HG02884 (cell line): ENCODE results near the gene CYB561.

ENCODE experiments used
- ATAC-seq: cut with Tn5 transposase; IDR thresholded peaks from one replicate; pipeline ENCODE4 v1.9.1; 2021; ENCODE audit warnings: mild to moderate bottlenecking, moderate library complexity; ENCODE audit not compliant: unreplicated experiment

The CYB561 gene

DNA sequence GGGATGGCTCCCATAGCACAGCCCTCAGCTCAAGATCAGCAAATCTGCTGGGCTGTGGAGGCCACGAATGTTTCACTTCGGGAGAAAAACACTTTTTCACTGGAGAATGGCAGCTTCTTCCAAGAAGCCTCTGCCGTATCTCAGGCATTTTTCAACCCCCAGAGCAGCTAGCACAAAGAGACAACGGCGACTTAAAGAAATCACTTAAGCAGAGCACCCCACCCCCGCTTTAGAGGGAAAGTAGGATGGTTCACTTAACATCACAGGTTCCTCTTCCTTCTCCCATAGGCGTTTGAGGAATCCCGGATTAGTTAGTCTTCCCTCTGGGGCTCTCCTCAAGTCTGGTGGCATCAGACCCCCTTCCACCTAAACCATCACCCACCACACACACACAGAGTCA, 27.6 kb downstream of the CYB561 start:
- no peak for ATAC-seq

GRCh38 chr17:63414222-63414621, 31.9 kb downstream of the CYB561 start:
- ATAC-seq = no peak

DNA sequence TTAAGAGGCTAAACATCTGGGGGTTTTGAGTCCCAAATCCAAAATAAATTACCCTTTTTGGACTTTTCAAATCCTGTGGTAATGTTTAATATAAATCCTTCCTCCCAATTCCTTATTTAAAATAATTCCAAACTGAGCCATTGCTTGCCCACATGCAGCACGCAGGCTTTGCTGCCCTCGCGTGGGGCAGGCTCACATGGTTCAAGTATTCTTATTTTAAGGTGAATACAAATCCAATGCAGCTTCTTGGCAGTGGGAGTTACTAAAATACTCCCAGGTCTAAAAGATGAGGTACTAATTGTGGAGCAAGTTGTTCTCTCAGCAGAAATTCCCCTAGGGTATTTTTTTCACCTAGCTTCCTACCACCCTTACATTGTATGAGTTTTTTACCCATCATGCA, 33.0 kb downstream of the CYB561 start:
- no peak for ATAC-seq

- no peak for ATAC-seq
Observed at GRCh38 chr17:63412234-63412633, 33.9 kb downstream of the CYB561 start.

- ATAC-seq = no peak
Observed at GRCh38 chr17:63407741-63408330, 38.3 kb downstream of the CYB561 start.

GRCh38 chr17:63406689-63407330, 39.3 kb downstream of the CYB561 start:
- no peak for ATAC-seq

DNA sequence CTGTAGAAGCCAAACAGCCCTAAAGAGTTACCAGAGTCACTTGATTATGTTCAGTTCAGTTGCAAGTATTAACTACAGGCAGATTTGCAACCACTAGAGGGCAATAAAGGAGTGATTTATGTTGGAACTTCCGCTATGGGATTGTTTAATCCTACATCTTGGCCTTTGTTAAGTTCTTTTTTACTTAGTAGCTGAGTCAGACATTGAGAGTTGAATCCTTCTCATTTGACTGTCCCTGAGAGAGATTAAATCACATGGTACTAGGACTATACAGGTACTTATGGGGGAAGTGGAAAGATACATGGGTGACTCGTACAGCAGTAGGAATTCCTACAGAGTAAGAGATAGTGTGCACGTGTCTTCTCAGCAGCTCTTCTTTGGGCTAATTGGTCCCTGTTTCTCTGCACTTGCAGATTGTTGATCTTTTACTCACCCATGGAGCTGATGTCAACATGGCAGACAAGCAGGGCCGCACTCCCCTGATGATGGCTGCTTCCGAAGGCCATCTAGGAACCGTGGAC, 40.3 kb downstream of the CYB561 start:
- ATAC-seq = no peak

- ATAC-seq = no peak
Observed at GRCh38 chr17:63405020-63405419, 41.1 kb downstream of the CYB561 start.

DNA sequence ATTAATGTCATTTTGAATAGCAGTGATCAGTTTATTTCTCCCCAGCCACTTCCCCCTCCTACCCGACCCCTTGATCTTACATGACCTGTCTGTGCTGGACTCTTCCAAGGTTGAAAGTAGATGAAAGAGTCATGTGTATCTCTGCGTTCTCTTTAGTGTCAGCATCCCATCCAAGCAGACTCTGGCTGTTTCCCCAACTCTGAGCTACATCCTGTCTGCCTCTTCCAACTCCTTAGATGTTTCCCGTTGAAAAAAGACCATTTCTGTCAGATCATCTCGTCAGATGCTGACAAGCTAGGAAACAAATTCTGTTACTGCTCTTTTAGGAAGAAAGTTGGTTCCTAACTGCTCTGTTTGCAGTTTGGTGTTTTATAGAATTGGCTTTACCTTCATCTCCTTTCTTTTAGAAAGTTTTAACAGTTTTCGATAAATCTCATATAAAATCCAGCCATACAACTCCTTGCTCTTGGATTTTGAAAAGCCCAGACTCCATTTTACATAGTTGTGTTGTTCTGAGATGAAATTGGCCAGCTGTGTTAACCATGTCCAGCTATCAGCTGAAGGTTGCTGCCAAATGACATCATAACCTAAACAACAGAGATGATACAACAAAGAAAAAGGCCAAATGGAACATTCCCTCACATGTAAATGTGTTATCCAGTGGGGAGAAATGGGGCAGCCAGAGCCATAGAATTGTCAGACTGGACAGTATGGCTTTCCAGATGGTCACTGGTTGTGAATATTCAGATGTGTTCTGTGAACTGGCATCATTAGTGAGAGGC, 43.5 kb downstream of the CYB561 start:
- no peak for ATAC-seq

- ATAC-seq = no peak
Observed at GRCh38 chr17:63399856-63400255, 46.2 kb downstream of the CYB561 start.

DNA sequence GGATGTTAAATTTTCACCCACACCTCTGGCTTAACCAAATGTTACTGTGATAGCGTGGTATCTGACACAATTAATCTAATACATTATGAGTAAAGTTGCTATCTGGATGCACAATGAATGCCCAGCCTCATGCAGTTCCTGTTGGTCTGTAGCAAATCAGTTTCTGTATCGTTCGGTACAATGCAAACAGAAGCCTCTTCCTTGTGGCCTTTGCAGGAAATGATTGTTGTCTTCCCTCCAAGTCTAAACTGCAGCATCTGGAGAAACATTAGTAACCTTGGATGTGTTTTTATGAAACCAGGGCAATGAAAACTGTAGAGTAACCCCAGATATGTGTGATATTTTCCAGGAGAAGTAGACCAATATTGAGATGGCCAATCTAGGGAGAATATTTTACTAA, 46.8 kb downstream of the CYB561 start:
- ATAC-seq = no peak

DNA sequence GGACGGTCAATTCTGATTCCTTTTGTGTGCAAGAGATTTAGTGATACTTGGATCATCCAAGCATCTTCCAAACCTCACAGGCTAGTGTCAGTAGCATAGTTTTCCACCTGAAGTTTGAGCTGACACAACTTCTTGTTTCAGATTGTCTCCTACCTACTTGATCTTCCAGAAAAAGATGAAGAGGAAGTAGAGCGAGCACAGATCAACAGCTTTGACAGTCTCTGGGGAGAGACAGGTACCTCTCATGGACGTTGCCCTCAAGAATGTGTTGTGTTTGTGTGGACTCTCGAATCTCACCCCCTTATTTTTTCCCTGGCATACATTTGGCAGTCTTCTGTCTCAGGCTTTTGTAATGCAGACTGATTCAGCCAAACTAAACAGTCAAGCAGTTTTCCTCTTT, 47.4 kb downstream of the CYB561 start:
- no peak for ATAC-seq

- ATAC-seq = no peak
Observed at GRCh38 chr17:63395075-63395805, 50.9 kb downstream of the CYB561 start.

- no peak for ATAC-seq
Observed at GRCh38 chr17:63390090-63390489, 56.0 kb downstream of the CYB561 start.

DNA sequence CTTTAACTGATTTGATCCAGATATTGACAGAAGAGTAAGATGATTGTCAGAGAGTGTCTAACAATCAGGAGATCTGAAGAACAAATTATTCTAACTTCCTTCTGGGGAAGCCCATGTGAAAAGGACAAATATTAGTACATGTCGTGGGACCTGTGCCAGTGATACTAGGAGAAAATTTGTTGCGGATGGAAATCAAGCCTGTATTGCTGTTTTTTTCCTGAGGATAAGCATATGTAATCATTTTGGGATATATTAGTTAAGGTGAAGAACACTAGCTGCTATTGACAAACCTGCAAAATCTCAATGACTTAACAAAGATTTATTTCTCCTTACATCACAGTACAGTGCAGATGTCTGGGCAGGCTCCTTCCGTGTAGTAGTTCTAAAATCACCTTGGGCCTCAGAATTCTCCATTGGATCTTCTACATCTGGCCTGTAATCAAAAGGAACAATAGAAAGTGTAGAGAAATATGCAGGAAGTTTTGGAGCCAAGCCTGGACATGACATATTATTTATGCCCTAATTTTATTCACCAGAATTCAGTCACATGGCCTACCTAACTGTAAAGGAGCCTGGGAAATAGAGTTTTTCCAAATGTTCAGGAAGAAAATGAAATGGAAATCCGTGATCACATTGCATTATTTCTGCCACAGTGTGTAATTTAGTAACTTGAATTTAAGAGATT, 58.3 kb downstream of the CYB561 start:
- no peak for ATAC-seq

- ATAC-seq = no peak
Observed at GRCh38 chr17:63382826-63383225, 63.3 kb downstream of the CYB561 start.
